Frontal cortex (tissue), 4 donors: Measurements from ENCODE around the gene KLK12. TPM values are rescaled to one million over a fixed set of nuclear protein-coding genes. Genes with fewer than 3 reads are reported as not detected.

Source experiments
- DNase-seq, 2 donors: peaks; one replicate each; pipeline ENCODE4 v3.0.0; 2012; ENCODE audit warnings: low spot score in 2 of 2
- FAIRE-seq: peaks from 2 replicates; lab custom pipeline; 2012; peaks lifted over from hg19 to GRCh38; lab: Jason Lieb, UNC
- total RNA-seq: library from RNA; depleted of rRNA; stranded (reverse); fragments of >200 nt; gene quantifications from one replicate; pipeline ENCODE4 v1.2.3, GENCODE V29; 2014
- donor health status: control.
- donor health status: control.
- donor health status: control.

KLK12 gene
- total RNA-seq, 1 donor from 2014 or later: not detected

DNA sequence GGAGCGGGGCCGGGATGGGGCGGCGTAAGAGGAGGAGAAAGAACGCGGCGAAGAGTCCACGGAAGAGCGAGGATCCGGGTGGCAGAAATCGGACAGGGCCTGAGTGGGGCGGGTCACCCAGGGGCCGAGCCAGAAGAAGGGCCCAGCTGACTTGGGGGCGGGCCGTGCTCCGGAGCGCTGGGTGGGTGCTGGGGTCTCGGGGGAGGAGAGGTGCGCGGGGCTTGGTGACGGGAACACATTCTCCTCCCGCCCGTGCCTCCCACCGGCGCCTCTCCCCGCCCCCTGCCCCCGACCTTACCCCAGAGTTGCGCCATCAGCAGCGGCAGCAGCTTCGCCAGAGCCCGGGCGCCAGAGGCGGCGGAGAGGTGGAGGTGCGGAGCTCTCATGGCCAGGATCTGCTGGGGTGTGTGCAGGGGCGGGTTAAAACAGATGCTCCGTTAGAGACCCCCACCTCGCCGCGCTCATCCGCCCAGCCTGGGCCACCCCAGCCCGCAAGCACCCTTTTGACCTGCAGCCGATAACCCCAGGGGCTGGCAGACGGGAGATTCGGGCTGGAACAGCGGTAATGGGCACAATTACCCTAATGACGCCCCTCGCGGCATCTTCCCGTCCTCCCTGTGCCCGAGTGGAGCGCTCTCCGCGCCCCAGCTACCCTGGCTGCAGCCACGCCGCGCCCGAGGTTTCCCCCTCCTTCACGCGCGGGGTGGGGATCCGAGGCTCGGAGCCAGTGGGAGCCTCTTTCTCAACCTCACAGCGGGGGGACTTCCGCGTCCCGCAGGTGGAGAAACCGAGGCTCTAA, 15.9 kb downstream of the KLK12 start:
- DNase-seq (no peak), FAIRE-seq (no peak)

DNA sequence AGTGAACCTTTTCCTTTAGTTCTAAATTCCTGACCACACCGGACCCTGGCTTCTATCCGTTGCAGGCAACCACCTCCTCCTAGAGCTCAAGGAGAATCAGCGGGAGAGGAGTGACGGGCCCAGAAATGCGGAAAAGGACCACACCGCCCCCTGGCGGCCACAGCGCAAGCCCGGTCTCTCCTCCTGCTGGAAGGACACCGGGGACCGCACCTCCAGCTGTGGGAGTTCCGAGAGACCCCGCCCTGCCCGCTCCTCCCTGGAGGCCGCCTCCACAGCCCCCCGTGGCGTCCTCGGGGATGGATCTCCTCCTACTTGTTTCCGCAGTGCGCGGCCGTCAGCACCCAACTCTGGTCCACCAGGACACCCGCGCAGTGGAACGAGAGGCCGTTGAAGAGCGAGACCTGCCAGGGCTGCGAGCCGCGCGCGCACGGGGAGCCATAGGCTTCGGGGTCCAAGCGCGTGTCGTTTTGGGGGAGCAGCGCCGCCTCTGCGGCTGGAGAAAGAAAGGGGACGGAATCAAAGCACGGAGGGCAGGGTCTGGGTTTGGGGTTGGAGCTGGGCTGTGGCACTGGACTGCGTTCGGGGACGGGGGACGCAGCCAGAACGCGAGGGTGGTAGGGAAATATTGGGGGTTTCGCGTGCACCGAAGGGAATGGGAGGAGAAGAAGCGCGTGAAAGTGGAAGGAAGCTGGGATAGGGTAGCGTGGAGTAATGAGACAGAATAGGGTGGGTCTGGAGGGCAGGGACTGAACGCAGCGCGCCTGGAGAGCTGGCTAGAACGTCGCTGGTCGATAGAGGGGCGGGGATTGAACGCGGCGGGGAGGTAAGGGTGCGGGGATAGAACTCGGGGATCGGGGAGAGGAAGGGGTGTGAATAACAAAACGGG, 17.8 kb downstream of the KLK12 start:
- FAIRE-seq (no peak), DNase-seq (peak; percentile 75 to 77)

- DNase-seq: no peak
- no peak for FAIRE-seq
Observed at GRCh38 chr19:51015691-51016267, 19.0 kb downstream of the KLK12 start.

- DNase-seq (no peak), FAIRE-seq (no peak)
Observed at GRCh38 chr19:51014242-51014641, 20.6 kb downstream of the KLK12 start.

DNA sequence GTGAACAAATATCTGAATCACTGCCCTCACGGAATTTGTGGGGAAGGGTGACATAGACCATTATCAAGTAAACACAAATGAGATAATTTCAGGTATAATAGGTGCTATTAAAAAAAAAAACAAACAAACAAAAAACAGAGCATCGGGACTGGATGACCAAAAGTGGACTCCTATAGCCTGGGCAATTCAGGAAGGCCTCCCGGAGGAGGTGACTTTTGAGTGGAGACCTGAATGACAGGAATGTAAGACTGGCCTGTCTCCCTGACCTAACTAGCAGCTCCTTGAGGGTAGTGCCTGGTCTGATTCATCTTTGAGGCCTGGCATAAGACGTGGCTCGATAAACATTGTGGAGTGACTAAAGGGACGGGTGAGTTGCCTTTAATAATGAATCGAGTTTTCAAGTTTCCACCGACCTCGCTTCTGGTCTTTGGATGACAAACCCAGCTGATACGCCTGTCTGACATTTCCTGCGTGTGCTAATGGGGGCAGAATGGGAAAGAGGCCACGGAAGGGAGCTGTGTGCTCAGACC, 22.1 kb downstream of the KLK12 start:
- no peak for DNase-seq
- FAIRE-seq: no peak

DNA sequence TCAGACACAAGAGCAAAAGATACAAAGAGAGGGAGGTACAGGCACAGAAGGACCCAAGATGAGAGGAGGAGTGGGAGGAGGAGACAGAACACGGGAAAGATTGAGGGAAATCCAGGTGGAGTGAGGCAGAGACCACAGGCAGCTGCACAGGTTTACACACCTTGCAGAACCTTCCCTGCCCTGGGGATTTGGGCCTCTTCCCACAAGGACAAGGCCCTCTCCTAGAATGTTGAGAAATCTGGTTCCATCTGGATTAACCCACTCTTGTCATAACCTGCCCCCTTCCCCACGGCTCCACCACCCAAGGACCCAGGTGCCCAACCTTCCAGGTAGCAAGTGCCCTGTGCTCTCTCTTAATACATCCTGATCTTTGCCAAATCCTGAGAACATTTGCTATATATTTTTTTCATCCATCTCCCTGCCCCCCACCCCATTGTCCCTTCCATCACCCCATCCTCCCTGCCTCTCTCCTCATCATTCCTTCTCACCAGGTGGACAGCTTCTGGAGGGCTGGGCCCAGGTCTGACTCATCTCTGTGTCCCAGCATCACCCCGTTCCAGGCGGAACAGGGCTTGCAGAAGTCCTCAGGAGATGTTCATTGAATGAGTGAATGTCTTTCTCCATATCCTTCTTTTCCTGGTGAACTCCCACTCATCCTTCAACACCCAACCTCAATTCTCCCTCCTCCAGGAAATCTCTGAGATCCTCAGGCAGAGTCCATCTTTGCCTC, 24.6 kb downstream of the KLK12 start:
- DNase-seq (no peak), FAIRE-seq (no peak)

DNA sequence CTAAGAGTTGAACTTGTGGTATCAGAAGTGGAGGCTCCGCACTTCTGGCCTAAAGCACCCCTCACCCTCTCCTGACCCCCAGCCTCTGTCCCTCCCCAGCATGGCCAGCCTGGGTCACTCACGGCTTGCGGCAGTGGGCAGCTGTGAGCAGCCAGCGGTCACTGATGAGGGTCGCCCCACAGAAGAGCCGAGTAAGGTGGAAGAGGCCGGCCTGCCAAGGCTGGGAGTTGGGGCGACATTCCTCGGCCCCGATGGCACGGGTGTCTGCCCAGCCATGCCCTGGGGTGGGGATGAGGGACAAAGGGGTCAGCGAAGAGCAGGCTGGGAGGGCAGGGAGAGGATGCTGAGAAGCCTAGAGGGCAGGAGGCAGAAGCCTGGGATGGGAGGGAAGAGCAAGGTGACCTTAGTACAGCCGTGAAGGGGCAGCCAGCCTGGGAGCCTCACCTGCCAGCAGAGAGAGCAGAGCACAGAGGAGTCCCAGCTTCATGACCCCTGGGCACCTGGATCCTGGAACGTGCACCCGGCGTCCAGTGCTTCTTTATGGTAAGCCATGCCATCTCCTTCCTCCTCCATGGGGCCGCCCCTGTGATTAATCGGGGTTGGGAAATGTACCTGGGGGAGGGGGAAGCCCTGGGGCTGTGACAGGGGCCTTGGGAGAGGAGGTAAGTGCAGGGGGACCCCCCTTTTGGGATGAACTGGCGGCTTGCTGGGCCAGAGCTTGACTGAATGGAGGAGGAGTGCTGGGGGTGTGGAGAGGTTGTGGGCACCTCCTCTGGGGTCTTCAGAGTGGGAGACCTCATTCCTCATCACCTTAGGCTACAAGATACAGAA, 25.5 kb downstream of the KLK12 start:
- DNase-seq (no peak), FAIRE-seq (no peak)

DNA sequence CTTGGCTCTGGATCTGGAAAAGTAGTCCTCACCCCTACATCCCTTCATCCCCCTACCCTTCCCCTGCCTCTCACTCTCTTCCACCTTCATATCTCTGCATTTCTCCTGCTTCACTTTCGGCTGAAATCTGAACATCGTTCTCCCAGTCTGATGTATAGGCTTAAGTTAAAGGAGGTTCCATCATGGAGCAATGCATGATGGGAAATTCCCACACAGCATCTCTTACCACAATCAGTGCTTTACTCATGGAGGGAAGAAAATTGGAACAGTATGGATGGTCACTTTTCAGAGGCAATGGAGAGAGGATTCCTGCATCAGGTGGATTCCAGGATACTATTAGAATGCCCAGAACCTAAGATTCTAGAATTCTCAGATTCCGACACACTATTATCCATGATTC, 27.3 kb downstream of the KLK12 start:
- DNase-seq (no peak), FAIRE-seq (no peak)

- DNase-seq: no peak
- FAIRE-seq: no peak
Observed at GRCh38 chr19:51006406-51006805, 28.4 kb downstream of the KLK12 start.

DNA sequence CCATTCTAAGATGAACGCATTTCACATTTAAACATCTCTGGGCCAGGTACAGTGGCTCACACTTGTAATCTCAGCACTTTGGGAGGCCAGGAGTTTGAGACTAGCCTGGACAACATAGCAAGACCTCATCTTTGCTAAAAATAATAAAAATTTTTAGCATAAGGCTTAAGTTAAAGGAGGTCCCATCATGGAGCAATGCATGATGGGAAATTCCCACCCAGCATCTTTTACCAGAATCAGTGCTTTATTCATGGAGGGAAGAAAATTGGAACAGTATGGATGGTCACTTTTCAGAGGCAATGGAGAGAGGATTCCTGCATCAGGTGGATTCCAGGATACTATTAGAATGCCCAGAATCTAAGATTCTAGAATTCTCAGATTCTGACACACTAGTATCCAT, 29.6 kb downstream of the KLK12 start:
- DNase-seq: no peak
- no peak for FAIRE-seq

DNA sequence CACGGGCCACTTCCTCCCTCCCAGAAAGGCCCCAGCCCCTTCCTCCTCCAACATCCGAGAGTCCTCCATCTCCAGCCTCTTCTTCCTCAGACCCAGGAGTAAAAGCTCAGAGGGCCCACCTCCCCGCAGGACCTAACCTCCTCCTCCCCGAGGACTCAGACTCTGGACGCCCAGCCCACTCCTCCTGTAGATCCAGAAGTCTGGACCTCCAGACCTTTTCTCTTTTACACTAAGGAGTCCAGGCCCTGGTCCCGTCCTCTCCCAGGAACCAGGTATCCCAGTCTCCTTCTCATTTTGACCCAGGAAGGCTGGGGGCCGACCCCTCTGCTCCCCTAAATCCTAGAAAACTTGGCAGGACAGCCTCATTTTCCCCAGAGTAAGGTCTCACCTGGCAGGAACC, 31.5 kb downstream of the KLK12 start:
- FAIRE-seq: no peak
- DNase-seq: no peak

DNA sequence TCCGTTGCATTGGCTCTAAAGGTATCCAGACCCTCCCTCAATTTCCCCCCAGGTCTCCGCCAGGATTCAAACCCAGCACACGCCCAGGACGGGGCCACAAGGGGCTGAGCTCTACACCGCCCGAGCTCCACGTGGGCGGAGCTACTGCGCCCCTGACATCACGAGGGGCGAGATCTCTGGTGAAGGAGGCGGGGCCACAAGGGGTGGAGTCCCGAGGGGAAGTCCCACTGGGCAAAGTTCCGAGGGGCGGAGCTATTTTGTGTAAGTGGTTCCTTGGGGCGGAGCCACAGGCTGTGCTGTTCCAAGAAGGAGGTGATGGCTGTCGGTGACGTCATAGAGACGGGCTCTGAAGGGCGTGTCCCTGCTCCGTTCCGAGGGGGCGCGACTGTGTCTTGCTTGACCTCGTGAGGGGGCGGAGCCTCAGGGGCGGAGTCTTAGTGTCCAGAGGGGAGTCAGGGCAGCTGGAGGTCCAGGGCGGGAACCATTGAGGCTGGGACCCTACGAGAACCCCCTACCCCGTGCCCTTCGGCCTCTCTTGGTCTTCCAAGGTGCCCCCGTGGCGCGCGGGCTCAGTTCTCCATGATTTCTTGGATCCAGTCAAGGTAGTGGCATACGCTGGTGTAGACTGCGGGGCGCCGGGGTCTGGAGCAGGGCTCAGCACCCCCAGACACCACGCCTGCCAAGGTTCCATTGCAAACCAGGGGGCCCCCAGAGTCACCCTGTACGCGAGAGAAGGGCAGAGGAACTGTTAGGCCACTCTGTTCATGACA, 32.1 kb downstream of the KLK12 start:
- FAIRE-seq (no peak), DNase-seq (no peak)

- DNase-seq: no peak
- FAIRE-seq: no peak
Observed at GRCh38 chr19:51002089-51002532, 32.7 kb downstream of the KLK12 start.

GRCh38 chr19:51001515-51001914, 33.3 kb downstream of the KLK12 start, which contains the start of gene KLK8:
TSS of gene KLK8 (minus strand) at chr19:51001604. CDS start at chr19:51001167, 437 bp downstream.
- FAIRE-seq: no peak

DNA sequence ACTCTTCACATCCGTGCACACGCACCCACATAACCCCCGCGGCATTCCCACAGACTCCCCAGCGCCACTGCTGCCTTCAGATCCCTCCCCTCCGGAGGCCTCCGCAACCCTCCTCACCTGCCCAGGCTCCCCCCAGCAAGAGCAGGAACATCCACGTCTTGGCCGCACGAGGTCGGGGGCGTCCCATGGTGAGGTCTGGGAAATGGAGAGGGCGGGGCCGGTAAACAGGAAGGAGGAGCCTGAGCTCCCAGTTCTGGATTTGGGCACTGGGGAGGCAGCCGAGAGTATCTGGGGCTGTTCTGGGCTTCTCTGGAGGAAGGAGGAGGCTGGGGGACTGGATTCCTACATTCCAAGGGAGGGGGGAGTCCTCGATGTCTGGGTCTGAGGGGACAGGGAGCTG, 33.8 kb downstream of the KLK12 start:
- FAIRE-seq (no peak), DNase-seq (no peak)

More at GRCh38 chr19:51001515-51001914, 33.3 kb downstream of the KLK12 start, which contains the start of gene KLK8:
- no peak for DNase-seq

DNA sequence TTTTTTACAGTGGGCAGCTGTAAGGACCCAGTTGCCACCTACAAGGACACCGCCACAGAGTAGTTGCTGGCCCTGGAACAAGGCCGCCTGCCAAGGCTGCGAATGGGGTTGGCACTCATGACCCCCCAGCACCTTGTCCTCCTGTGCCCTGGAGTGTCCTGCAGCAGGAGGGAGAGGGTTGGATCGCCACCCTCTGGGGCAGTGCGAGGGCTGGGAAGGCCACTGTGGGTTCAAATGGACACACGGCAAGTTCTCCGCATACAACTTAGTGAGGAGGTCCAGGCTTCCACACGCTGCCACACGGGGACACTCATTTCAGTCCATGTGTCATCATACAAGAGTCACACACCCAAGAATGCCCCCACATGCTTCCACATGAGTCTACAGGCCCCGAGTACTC, 34.4 kb downstream of the KLK12 start:
- DNase-seq: no peak
- no peak for FAIRE-seq

GRCh38 chr19:50998686-50999085, 36.1 kb downstream of the KLK12 start:
- no peak for DNase-seq
- no peak for FAIRE-seq

DNA sequence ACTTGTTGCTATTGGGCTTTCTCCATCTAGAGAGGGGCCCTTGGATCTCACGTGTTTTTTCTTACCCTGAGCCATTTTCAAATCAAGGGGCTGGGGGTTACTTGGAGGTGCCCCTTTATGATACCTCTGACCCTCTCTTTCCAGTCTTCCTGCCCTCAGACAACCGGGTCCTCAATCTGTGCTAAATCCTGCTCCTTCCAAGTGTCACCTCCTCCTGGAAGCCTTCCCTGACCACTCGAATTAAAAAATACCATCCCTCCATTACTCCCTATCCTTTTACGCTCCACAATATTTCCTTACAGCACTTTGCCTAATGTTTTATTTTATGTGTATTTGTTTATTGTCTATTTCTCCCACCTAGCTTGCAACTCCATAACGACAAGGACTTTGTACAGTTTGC, 36.7 kb downstream of the KLK12 start:
- FAIRE-seq (no peak), DNase-seq (no peak)
